SK-N-SH (cell line): ENCODE results near the gene PHLPP1.

Experiments
- CTCF ChIP-seq: fragments of 200-600 bp; sonication (generic); IDR thresholded peaks from 2 replicates; pipeline ENCODE4 v1.6.1; 2017; ENCODE audit warnings: antibody characterized with exemption, mild to moderate bottlenecking, moderate library complexity
- FOXJ3 ChIP-seq: sonication (generic); formaldehyde crosslinking; IDR thresholded peaks from 2 replicates; pipeline ENCODE4 v1.5.1; 2020; ENCODE audit warnings: mild to moderate bottlenecking, missing genetic modification reagents
- POLR2AphosphoS5 ChIP-seq: IDR thresholded peaks from 2 replicates; pipeline ENCODE4 v1.6.1; 2012; ENCODE audit warnings: low read depth, low read length
- REST ChIP-seq: IDR thresholded peaks from 2 replicates; pipeline ENCODE4 v1.6.1; 2012; ENCODE audit warnings: mild to moderate bottlenecking, low read depth, low read length, moderate library complexity
- RXRA ChIP-seq: IDR thresholded peaks from 2 replicates; pipeline ENCODE4 v1.4.0; 2012; ENCODE audit warnings: low read depth, mild to moderate bottlenecking, borderline replicate concordance

GRCh38 chr18:62982600-62983251 lies 267.4 kb downstream of the PHLPP1 start:
- TF ChIP-seq REST, result no peak
- TF ChIP-seq POLR2AphosphoS5, result no peak
- TF ChIP-seq RXRA, result no peak
- TF ChIP-seq FOXJ3 (CRISPR knock-in tag), result no peak
- peak; percentile 87 for TF ChIP-seq CTCF
